Astrocyte (in vitro differentiated cells and primary cell): ENCODE measurements around the gene CLBA1. TPM values are rescaled to one million over a fixed set of nuclear protein-coding genes. Genes with fewer than 3 reads are reported as not detected.

ENCODE experiments used
- DNase-seq: peaks from one replicate; pipeline ENCODE4 v3.0.0-alpha.2; 2010; ENCODE audit warnings: low read depth
- FAIRE-seq: peaks from 2 replicates; lab custom pipeline; 2011; peaks lifted over from hg19 to GRCh38; lab: Jason Lieb, UNC
- H2AFZ ChIP-seq: 2 replicates; pipeline ENCODE4 v1.6.0; 2012; ENCODE audit warnings: low read depth, low read length, inconsistent platforms
- H3K27ac ChIP-seq: 2 replicates; pipeline ENCODE4 v1.5.1; 2011; ENCODE audit warnings: low read depth, low read length, inconsistent platforms
- H3K27me3 ChIP-seq: 2 replicates; pipeline ENCODE4 v1.6.0; 2011; ENCODE audit warnings: low read length, inconsistent platforms; ENCODE audit not compliant: insufficient read depth
- H3K36me3 ChIP-seq: 2 replicates; pipeline ENCODE4 v1.5.1; 2011; ENCODE audit warnings: low read length, inconsistent platforms; ENCODE audit not compliant: insufficient read depth
- H3K4me1 ChIP-seq: 2 replicates; pipeline ENCODE4 v1.5.1; 2011; ENCODE audit warnings: low read length, inconsistent platforms; ENCODE audit not compliant: insufficient read depth
- H3K4me2 ChIP-seq: 2 replicates; pipeline ENCODE4 v1.6.0; 2012; ENCODE audit warnings: low read length, inconsistent platforms
- H3K4me3 ChIP-seq: 2 replicates; pipeline ENCODE4 v1.5.1; 2011; ENCODE audit warnings: low read depth, mild to moderate bottlenecking, low read length, inconsistent platforms; ENCODE audit not compliant: insufficient read depth
- H3K79me2 ChIP-seq: 2 replicates; pipeline ENCODE4 v1.6.0; 2012; ENCODE audit warnings: mild to moderate bottlenecking, low read length, inconsistent platforms; ENCODE audit not compliant: insufficient read depth
- H3K9ac ChIP-seq: 2 replicates; pipeline ENCODE4 v1.6.0; 2012; ENCODE audit warnings: mild to moderate bottlenecking, low read length, inconsistent platforms
- H3K9me3 ChIP-seq: 2 replicates; pipeline ENCODE4 v1.5.1; 2012; ENCODE audit warnings: low read depth, mild to moderate bottlenecking, low read length, inconsistent platforms; ENCODE audit not compliant: insufficient read depth
- H4K20me1 ChIP-seq: 2 replicates; pipeline ENCODE4 v1.6.0; 2012; ENCODE audit warnings: low read length, inconsistent platforms; ENCODE audit not compliant: insufficient read depth
- H3K27ac Mint-ChIP-seq: one replicate; pipeline ENCODE4 v1.8.0; 2021; ENCODE audit warnings: mild to moderate bottlenecking, mixed read lengths; ENCODE audit not compliant: unreplicated experiment
- H3K27me3 Mint-ChIP-seq: one replicate; pipeline ENCODE4 v1.8.0; 2021; ENCODE audit warnings: low read depth, mixed read lengths; ENCODE audit not compliant: unreplicated experiment
- H3K36me3 Mint-ChIP-seq: one replicate; pipeline ENCODE4 v1.8.0; 2021; ENCODE audit warnings: low read depth, mixed read lengths; ENCODE audit not compliant: unreplicated experiment
- H3K4me1 Mint-ChIP-seq: one replicate; pipeline ENCODE4 v1.8.0; 2021; ENCODE audit warnings: low read depth, mixed read lengths; ENCODE audit not compliant: unreplicated experiment
- H3K4me3 Mint-ChIP-seq: one replicate; pipeline ENCODE4 v1.8.0; 2021; ENCODE audit warnings: mild to moderate bottlenecking, moderate library complexity, mixed read lengths; ENCODE audit not compliant: unreplicated experiment
- H3K9me3 Mint-ChIP-seq: one replicate; pipeline ENCODE4 v1.8.0; 2021; ENCODE audit warnings: mild to moderate bottlenecking, mixed read lengths; ENCODE audit not compliant: unreplicated experiment
- CTCF ChIP-seq: IDR thresholded peaks from 2 replicates; pipeline ENCODE4 v1.5.1; 2011; ENCODE audit warnings: low read depth, mild to moderate bottlenecking, inconsistent platforms, low read length, moderate library complexity; ENCODE audit not compliant: insufficient read depth
- EZH2 ChIP-seq: IDR thresholded peaks from 2 replicates; pipeline ENCODE4 v1.6.1; 2012; ENCODE audit warnings: mild to moderate bottlenecking, low read length, inconsistent platforms; ENCODE audit not compliant: insufficient read depth
- total RNA-seq: library from RNA; stranded (reverse); gene quantifications from 2 replicates; pipeline ENCODE4 v1.2.1, GENCODE V29; 2021

Gene CLBA1
- total RNA-seq, 1 donor from 2014 or later, result 6.3 TPM

DNA sequence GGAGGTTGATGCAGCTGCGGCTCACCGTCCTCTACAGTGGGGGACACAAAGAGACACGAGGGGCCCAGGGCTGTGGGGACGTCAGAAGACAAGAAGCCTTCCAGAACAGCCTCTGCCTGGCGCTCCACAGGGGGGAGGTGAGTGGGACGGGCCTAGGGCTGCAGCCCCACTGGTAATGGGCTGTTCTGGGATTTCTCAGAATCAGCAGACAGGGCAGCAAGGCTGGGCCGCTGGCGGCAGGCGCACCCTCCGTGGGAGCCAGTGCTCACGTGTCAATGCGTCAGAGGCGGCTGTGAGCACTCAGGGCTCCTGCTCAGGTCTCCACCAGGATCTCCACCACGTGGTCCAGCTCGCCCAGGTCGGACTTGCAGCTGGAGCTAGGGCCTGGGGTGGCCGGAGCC is 25.3 kb downstream of the CLBA1 start:
- H3K27ac ChIP-seq, result no peak overlapping the region
- H3K4me1 Mint-ChIP-seq, result no peaks in the 10 kb centered on the region
- H3K4me2 ChIP-seq, result no peak overlapping the region
- H3K27me3 Mint-ChIP-seq, result no peaks in the 10 kb centered on the region
- H3K79me2 ChIP-seq, result peaks cover 82% of the 10 kb centered on the region
- no peaks in the 10 kb centered on the region for H3K27me3 ChIP-seq
- DNase-seq (no peak), FAIRE-seq (no peak)
- peaks cover 83% of the 10 kb centered on the region for H4K20me1 ChIP-seq
- H2AFZ ChIP-seq, result no peak overlapping the region
- no peak overlapping the region for H3K4me3 ChIP-seq
- TF ChIP-seq EZH2, result no peak
- TF ChIP-seq CTCF, result no peak
- no peak overlapping the region for H3K27ac Mint-ChIP-seq
- peaks cover 20% of the 10 kb centered on the region for H3K36me3 ChIP-seq
- H3K4me3 Mint-ChIP-seq, result no peak overlapping the region
- peaks cover 10% of the 10 kb centered on the region for H3K4me1 ChIP-seq
- H3K9me3 Mint-ChIP-seq, result no peaks in the 10 kb centered on the region
- H3K36me3 Mint-ChIP-seq, result peaks cover 4% of the 10 kb centered on the region
- H3K9ac ChIP-seq, result no peak overlapping the region
- H3K9me3 ChIP-seq, result no peaks in the 10 kb centered on the region

GRCh38 chr14:105011312-105011990 is 25.9 kb downstream of the CLBA1 start:
- Histone ChIP-seq H4K20me1 (peaks cover 83% of the 10 kb centered on the region), H3K79me2 (peaks cover 85% of the 10 kb centered on the region), H3K36me3 (peaks cover 20% of the 10 kb centered on the region), H3K9ac (no peak overlapping the region), H3K4me2 (no peak overlapping the region), H3K4me3 (no peak overlapping the region), H3K27ac (no peak overlapping the region), H3K4me1 (peaks cover 10% of the 10 kb centered on the region), H2AFZ (no peak overlapping the region), H3K27me3 (no peaks in the 10 kb centered on the region), H3K9me3 (no peaks in the 10 kb centered on the region)
- FAIRE-seq, result no peak
- H3K36me3 Mint-ChIP-seq, result peaks cover 7% of the 10 kb centered on the region
- TF ChIP-seq CTCF, result no peak
- no peak for TF ChIP-seq EZH2
- H3K27me3 Mint-ChIP-seq, result no peaks in the 10 kb centered on the region
- H3K4me1 Mint-ChIP-seq, result no peaks in the 10 kb centered on the region
- no peak overlapping the region for H3K27ac Mint-ChIP-seq
- DNase-seq, result no peak
- no peak overlapping the region for H3K4me3 Mint-ChIP-seq
- H3K9me3 Mint-ChIP-seq, result no peaks in the 10 kb centered on the region
